Measurements from ENCODE around the gene KCNJ18.
"Not testable (repeated sequence)": the region's sequence is repeated elsewhere in the genome, so short reads cannot be mapped to it uniquely, and the experiment has no call there.

The KCNJ18 gene

GRCh38 chr17:21737015-21737580 is 44.8 kb downstream of the KCNJ18 start:
- DNase-seq: not testable (repeated sequence)

- DNase-seq: not testable (repeated sequence)
Observed at GRCh38 chr17:21738241-21738640, 45.9 kb downstream of the KCNJ18 start.

DNA sequence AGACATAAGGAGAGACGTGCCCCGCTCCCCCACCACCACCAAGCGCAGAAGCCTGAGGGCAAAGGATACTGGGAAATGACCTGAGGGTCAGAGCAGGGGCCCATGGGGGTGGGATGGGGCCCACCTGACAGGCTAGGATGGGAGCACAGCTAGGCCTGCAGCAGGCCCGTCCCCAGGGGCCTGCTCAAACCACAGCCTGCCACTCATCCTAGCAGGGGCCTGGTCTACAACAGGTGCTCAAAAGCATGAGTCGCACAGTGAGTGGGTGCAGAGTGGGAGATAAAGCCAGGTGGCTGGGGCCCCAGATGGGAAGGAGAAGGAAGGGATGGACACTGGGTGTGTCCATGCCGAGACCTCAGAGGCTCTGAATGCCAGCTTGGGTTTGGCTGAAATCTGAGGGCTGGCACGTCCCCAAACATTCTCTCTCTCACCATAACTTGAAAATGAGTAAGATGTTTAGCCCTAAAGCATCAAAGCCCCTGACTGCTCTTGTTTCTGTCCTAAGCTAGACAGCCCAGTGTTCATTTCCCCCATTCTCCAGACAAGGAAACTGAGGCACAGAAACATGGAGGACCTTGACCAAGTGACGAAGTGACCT is 46.7 kb downstream of the KCNJ18 start:
- not testable (repeated sequence) for DNase-seq

- DNase-seq: not testable (repeated sequence)
Observed at GRCh38 chr17:21739485-21739884, 47.2 kb downstream of the KCNJ18 start.

GRCh38 chr17:21740836-21741235 is 48.5 kb downstream of the KCNJ18 start:
- not testable (repeated sequence) for DNase-seq

- DNase-seq: not testable (repeated sequence)
Observed at GRCh38 chr17:21741520-21741919, 49.2 kb downstream of the KCNJ18 start.

DNA sequence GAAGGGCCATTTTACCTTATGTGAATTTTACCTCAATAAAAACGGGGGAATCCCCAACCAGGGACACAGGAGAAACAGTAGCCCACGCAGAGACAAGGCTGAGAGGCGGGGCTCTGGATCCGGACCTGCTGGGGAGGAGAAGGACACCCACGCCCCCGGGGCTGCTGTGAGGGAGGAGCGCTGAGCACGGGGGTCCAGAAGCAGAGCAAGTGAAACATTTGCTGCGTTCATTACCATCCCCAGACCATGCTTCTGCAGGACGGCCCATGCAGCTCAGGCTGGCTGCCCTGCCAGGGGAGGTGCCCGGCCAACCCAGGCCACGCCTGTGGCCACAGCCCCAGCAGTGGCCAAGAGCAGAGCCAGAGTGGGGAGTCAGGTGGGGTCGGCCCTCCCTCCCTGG is 50.0 kb downstream of the KCNJ18 start:
- no peak for DNase-seq

GRCh38 chr17:21744151-21744550 is 51.8 kb downstream of the KCNJ18 start:
- DNase-seq: not testable (repeated sequence)

- not testable (repeated sequence) for DNase-seq
Observed at GRCh38 chr17:21744621-21745020, 52.3 kb downstream of the KCNJ18 start.

DNA sequence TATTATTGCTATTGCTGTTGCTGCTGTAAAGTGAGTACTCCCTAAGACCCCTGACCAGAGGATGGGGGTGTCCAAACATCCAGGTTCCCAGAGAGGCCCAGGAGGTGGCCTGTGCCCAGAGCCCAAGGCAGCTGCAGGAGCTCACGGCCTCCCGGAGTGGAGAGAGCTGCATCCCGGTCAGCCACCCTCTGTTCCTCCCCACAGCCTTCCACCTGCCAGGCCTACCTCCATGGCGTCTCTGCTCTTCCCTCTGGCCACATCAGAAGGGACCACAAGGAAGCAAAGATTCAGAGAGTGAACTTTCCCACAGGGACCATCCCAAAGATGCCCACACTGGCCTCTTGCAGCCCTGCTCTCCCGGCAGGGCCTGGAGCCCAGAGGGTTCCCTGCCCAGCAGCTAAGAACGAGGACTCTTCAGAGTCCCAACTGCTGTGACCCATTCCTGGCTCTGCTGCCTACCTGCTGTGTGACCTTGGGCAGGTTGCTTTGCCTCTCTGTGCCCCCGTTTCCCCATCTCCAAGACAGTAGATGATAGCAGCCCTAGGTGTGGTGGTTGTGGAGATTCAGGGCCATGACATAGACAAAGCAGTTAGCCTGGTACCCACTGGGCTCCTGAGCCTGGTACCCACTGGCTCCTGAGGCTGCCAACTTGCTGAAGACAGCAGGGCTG is 53.2 kb downstream of the KCNJ18 start:
- DNase-seq: not testable (repeated sequence)

DNA sequence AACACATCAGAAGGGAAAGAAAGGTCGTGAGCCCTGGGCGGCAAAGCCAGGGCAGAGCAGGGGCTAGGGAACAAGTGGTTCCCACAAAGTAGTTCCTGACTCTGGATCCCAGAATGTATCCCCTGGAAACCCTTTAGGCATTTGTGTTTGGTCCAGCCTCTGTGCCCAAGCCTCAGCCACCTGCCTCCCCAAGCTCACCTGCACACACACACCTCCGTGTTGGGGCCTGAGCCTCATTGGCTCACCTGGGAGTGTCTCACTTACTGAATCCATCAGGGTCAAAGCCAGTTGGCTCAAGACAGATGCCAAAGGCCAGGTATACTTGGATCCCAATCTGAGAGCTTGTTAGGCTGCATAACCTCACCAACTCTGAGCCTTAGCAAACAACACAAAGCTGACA is 54.1 kb downstream of the KCNJ18 start:
- not testable (repeated sequence) for DNase-seq

DNA sequence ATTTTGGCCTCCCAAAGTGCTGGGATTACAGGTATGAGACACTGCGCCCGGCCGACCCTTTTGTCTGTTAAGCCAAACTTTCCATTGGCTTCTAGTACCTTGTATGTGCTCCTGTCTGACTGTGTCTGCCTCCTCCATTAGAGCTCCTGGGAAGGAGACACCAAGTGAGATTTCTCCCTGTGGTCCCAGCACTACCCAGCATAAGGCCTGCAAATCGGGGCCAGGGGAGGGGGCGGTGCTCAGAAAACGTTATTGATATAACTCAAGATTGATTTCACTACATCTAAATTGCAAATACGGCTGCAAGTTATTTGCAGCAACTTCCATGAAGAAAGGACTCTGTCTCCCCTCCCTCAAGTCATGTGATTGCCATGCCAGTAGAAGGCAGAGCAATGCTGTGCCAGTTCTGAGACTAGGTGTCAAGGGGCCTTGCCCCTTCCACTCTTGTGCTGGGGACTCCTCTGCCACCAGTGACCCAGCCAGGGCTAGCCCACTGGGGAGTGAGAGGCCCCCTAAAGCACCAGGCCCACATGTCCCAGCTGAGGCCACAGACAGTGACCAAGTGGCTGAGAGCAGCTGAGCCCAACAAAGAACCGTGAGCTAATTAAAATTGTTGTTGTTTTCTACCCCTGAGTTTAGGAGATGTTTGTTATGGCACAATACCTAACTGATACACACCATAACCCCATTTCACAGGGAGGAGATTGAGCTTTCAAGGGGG is 55.0 kb downstream of the KCNJ18 start:
- DNase-seq: not testable (repeated sequence)

- not testable (repeated sequence) for DNase-seq
Observed at GRCh38 chr17:21748686-21749085, 56.4 kb downstream of the KCNJ18 start.

DNA sequence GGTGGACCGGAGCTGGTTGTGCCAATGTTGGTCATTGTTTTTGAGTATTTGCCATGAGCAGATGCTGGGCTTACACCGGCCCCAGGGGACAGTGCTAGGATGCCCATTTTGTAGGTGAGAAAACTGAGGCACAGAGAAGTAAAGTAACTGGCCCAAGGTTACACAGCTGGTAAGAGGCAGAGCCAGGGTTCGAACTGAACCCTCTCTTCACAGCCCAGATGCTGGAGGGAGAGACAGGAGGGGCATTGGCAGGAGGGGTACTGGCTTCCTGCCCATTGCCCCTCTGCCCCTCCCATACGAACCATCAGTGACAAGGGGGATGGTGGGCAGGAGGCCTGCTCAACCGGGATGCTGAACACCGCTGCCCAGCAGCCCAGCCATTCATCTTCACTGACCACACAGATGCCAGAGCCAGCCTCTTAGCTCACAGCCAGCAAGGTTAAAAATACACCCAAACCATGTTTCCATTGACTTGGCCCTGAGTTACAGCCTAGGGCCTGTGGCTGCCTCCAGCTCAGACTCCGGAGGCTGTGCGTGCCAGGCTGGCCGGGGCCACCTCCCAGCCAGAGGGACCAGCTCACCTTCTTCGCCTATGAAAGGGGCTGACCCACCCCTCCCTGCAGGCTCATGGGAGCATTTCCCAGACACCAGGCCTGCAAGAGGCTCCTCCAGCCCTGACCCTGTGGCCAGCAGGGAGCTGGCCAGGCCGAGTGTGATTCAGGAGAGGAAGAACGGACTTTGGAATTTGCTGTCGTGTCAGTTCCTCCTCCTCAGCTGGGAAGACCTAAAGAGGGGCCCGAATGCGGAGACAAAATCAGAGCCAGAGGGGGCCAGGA is 57.6 kb downstream of the KCNJ18 start:
- not testable (repeated sequence) for DNase-seq

GRCh38 chr17:21751111-21751510 is 58.8 kb downstream of the KCNJ18 start:
- DNase-seq: not testable (repeated sequence)
